ENCODE data around the gene ZNF525. TPM values are rescaled to one million over a fixed set of nuclear protein-coding genes. Genes with fewer than 3 reads are reported as not detected.
"Not testable (repeated sequence)": the region's sequence is repeated elsewhere in the genome, so short reads cannot be mapped to it uniquely, and the experiment has no call there.

The ZNF525 gene
- total RNA-seq = 10 to 100 TPM in 1 of 2 donors, 1 to 10 TPM in 1; 7.8 to 20.4 TPM

GRCh38 chr19:53365134-53365898, at the start of gene ZNF525:
TSS of gene ZNF525 (plus strand) at chr19:53365705. CDS start at chr19:53372282, 6,577 bp downstream.
- WGBS = 1% methylated on average over 45 of the region's 45 CpGs
- H3K27ac ChIP-seq = peak within 1 kb of the TSS; percentile 73 to 88
- no peaks in the 10 kb centered on the region for H3K36me3 ChIP-seq
- intact Hi-C loops (cut with DNase I) = loop anchor here (2.0 kb wide), 1 partner anchor 29 kb away; the partner anchor contains the start of gene ZNF765
- H3K4me3 ChIP-seq = peak within 1 kb of the TSS; percentile 55 to 65
- DNase-seq (ENCODE audit: low spot score) = peak; percentile 91
- TF ChIP-seq CTCF (IDR thresholded peaks at IDR 0.05) = peak in 2 of 4 experiments; percentile 4 to 26
- peak; percentile 90 for TF ChIP-seq POLR2AphosphoS5 (IDR thresholded peaks at IDR 0.05)
- TF ChIP-seq POLR2A (IDR thresholded peaks at IDR 0.05) = peak; percentile 68
- H3K27me3 ChIP-seq (replicated peaks; ENCODE audit: insufficient read depth) = no peaks in the 10 kb centered on the region
- H3K9me3 ChIP-seq = no peaks in the 10 kb centered on the region
- peaks cover 4% of the 10 kb centered on the region for H3K4me1 ChIP-seq (replicated peaks)

GRCh38 chr19:53328967-53329366, 36.5 kb upstream of the ZNF525 start:
- DNase-seq (ENCODE audit: low spot score) = no peak
- Histone ChIP-seq H3K27me3 (replicated peaks; ENCODE audit: insufficient read depth) (no peaks in the 10 kb centered on the region), H3K27ac (no peak overlapping the region), H3K36me3 (no peaks in the 10 kb centered on the region), H3K4me3 (no peak overlapping the region), H3K9me3 (no peaks in the 10 kb centered on the region), H3K4me1 (replicated peaks) (no peaks in the 10 kb centered on the region)
- WGBS = 45% methylated on average over 24 of the region's 24 CpGs
- intact Hi-C loops (cut with DNase I) = no loop called here
- no peak for TF ChIP-seq POLR2AphosphoS5 (IDR thresholded peaks at IDR 0.05)

GRCh38 chr19:53332484-53332883, 33.0 kb upstream of the ZNF525 start:
- intact Hi-C loops (cut with DNase I) = loop anchor here (5.0 to 10.0 kb wide), 2 partner anchors 75 to 138 kb away; partner anchors contain the start of genes VN1R2 and ZNF665
- Histone ChIP-seq H3K36me3 (no peaks in the 10 kb centered on the region), H3K27ac (no peak overlapping the region), H3K4me1 (replicated peaks) (no peaks in the 10 kb centered on the region), H3K27me3 (replicated peaks; ENCODE audit: insufficient read depth) (no peaks in the 10 kb centered on the region), H3K4me3 (peak overlapping the region; percentile 55 to 61), H3K9me3 (no peaks in the 10 kb centered on the region)
- 53% methylated on average over 14 of the region's 14 CpGs for WGBS
- DNase-seq (ENCODE audit: low spot score) = no peak
- TF ChIP-seq POLR2A (IDR thresholded peaks at IDR 0.05) (no peak), CTCF (IDR thresholded peaks at IDR 0.05) (no peak), POLR2AphosphoS5 (IDR thresholded peaks at IDR 0.05) (no peak)

- no peak for TF ChIP-seq POLR2AphosphoS5 (IDR thresholded peaks at IDR 0.05)
- TF ChIP-seq POLR2A (IDR thresholded peaks at IDR 0.05) = no peak
- TF ChIP-seq CTCF (IDR thresholded peaks at IDR 0.05) = no peak
- Histone ChIP-seq H3K9me3 (no peaks in the 10 kb centered on the region), H3K36me3 (no peaks in the 10 kb centered on the region), H3K4me1 (replicated peaks) (no peaks in the 10 kb centered on the region), H3K27ac (peak overlapping the region; percentile 58 to 73), H3K27me3 (replicated peaks; ENCODE audit: insufficient read depth) (no peaks in the 10 kb centered on the region), H3K4me3 (peak overlapping the region; percentile 55 to 61)
- under 1% methylated on average over 14 of the region's 14 CpGs for WGBS
- intact Hi-C loops (cut with DNase I) = loop anchor here (5.0 to 10.0 kb wide), 2 partner anchors 76 to 138 kb away; partner anchors contain the start of genes VN1R2 and ZNF665
- DNase-seq (ENCODE audit: low spot score) = peak; percentile 23
These were observed 32.4 kb upstream of the ZNF525 start for GRCh38 chr19:53333066-53333462.

GRCh38 chr19:53333463-53334449, 31.7 kb upstream of the ZNF525 start, which contains the start of gene ZNF845:
TSS of gene ZNF845 (plus strand) at chr19:53333749. CDS start at chr19:53341308, 7,559 bp downstream.
- no peaks in the 10 kb centered on the region for H3K36me3 ChIP-seq
- under 1% methylated on average over 39 of the region's 61 CpGs for WGBS
- H3K4me1 ChIP-seq (replicated peaks) = no peaks in the 10 kb centered on the region
- H3K9me3 ChIP-seq = no peaks in the 10 kb centered on the region
- intact Hi-C loops (cut with DNase I) = loop anchor here (5.0 to 10.0 kb wide), 2 partner anchors 76 to 139 kb away; partner anchors contain the start of genes VN1R2 and ZNF665
- DNase-seq (ENCODE audit: low spot score) = peak; percentile 96
- peak within 1 kb of the TSS; percentile 55 to 61 for H3K4me3 ChIP-seq
- H3K27me3 ChIP-seq (replicated peaks; ENCODE audit: insufficient read depth) = no peaks in the 10 kb centered on the region
- TF ChIP-seq CTCF (IDR thresholded peaks at IDR 0.05) = no peak
- TF ChIP-seq POLR2A (IDR thresholded peaks at IDR 0.05) = peak; percentile 61
- peak; percentile 93 for TF ChIP-seq POLR2AphosphoS5 (IDR thresholded peaks at IDR 0.05)
- H3K27ac ChIP-seq = peak within 1 kb of the TSS; percentile 58 to 73

- DNase-seq (ENCODE audit: low spot score); H3K27ac ChIP-seq; H3K4me1 ChIP-seq (replicated peaks); H3K27me3 ChIP-seq (replicated peaks; ENCODE audit: insufficient read depth); H3K4me3 ChIP-seq; H3K9me3 ChIP-seq; H3K36me3 ChIP-seq; intact Hi-C loops (cut with DNase I): not testable (repeated sequence)
- 95% methylated on average over 4 of the region's 4 CpGs for whole genome bisulfite sequencing
These were observed 21.1 kb upstream of the ZNF525 start for GRCh38 chr19:53344403-53344802.
